NT2/D1 (cell line): ENCODE results near the gene SMG5.

Experiments used
- DNase-seq: peaks from one replicate; pipeline ENCODE4 v3.0.0-alpha.2; 2011; ENCODE audit warnings: low read depth, low spot score
- H3K27me3 ChIP-seq: 2 replicates; pipeline ENCODE4 v1.6.0; 2011; ENCODE audit warnings: mild to moderate bottlenecking; ENCODE audit not compliant: insufficient read length, insufficient read depth
- H3K36me3 ChIP-seq: 2 replicates; pipeline ENCODE4 v1.6.1; 2011; ENCODE audit warnings: mild to moderate bottlenecking, low read length, mixed read lengths; ENCODE audit not compliant: insufficient read depth, insufficient read length
- H3K4me1 ChIP-seq: 2 replicates; pipeline ENCODE4 v1.5.1; 2011; ENCODE audit not compliant: insufficient read depth, insufficient read length
- H3K4me3 ChIP-seq: 2 replicates; pipeline ENCODE4 v1.5.1; 2011; ENCODE audit warnings: low read depth; ENCODE audit not compliant: insufficient read length
- H3K9ac ChIP-seq: 2 replicates; pipeline ENCODE4 v1.6.0; 2011; ENCODE audit warnings: low read depth; ENCODE audit not compliant: insufficient read length
- H3K9me3 ChIP-seq: 2 replicates; pipeline ENCODE4 v1.5.1; 2011; ENCODE audit warnings: mild to moderate bottlenecking, low read length; ENCODE audit not compliant: insufficient read depth
- SUZ12 ChIP-seq: IDR thresholded peaks from 2 replicates; pipeline ENCODE4 v1.6.1; 2011; ENCODE audit not compliant: insufficient read length, insufficient read depth; ENCODE audit errors: extremely low read depth
- YY1 ChIP-seq: IDR thresholded peaks from 2 replicates; pipeline ENCODE4 v1.6.1; 2011; ENCODE audit not compliant: insufficient read length, insufficient read depth
- ZNF274 ChIP-seq: IDR thresholded peaks from 2 replicates; pipeline ENCODE4 v1.6.1; 2011; ENCODE audit warnings: mild to moderate bottlenecking, low read depth, low read length

Gene SMG5

DNA sequence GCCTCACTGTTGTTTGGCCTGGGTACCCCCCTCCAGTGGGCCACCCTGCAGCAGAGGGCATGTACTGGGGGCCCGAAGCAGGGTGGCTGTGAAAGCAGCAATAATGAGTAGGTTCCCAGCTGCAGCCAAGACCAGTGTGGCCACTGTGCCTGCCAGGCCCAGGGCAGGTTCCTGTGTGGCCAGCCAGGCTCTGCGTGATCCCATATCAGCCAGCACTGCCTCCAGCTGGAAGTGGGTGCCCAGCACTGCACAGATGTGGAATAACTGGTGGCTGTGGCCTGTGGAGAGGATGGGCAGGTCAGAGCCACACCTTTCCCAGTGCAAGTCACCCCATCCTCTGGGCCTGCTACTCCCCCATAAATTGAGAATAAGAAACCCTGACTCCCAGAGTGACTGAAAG, 38.5 kb downstream of the SMG5 start:
- no peak overlapping the region for H3K4me3 ChIP-seq

DNA sequence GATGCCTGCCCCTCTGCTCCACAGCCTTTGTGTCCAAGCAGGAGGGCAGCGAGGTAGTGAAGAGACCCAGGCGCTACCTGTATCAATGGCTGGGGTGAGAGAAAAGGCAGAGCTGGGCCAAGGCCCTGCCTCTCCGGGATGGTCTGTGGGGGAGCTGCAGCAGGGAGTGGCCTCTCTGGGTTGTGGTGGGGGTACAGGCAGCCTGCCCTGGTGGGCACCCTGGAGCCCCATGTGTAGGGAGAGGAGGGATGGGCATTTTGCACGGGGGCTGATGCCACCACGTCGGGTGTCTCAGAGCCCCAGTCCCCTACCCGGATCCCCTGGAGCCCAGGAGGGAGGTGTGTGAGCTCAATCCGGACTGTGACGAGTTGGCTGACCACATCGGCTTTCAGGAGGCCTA, 39.9 kb downstream of the SMG5 start:
- peaks cover 29% of the 10 kb centered on the region for H3K4me1 ChIP-seq
- no peak for DNase-seq

More for the DNA sequence above, 38.5 kb downstream of the SMG5 start:
- peaks cover 78% of the 10 kb centered on the region for H3K36me3 ChIP-seq
- no peak overlapping the region for H3K9ac ChIP-seq
- H3K27me3 ChIP-seq = no peaks in the 10 kb centered on the region
- no peaks in the 10 kb centered on the region for H3K9me3 ChIP-seq
- no peak for DNase-seq
- no peak for TF ChIP-seq SUZ12
- no peak for TF ChIP-seq ZNF274
- no peak for TF ChIP-seq YY1
- H3K4me1 ChIP-seq = peaks cover 37% of the 10 kb centered on the region

DNA sequence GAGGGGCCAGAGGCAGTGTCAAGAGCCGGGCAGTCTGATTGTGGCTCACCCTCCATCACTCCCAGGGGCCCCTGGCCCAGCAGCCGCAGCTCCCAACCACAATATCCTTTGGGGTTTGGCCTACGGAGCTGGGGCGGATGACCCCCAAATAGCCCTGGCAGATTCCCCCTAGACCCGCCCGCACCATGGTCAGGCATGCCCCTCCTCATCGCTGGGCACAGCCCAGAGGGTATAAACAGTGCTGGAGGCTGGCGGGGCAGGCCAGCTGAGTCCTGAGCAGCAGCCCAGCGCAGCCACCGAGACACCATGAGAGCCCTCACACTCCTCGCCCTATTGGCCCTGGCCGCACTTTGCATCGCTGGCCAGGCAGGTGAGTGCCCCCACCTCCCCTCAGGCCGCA, 40.7 kb downstream of the SMG5 start, which contains the start of gene BGLAP:
Gene BGLAP, plus strand, starts transcription at position 259 of the 400 bp plus-strand sequence. Its CDS starts 48 bp downstream, at position 307.
- Histone ChIP-seq H3K4me1 (peaks cover 21% of the 10 kb centered on the region), H3K4me3 (no peak within 1 kb of the TSS), H3K36me3 (peaks cover 79% of the 10 kb centered on the region), H3K9ac (no peak within 1 kb of the TSS), H3K9me3 (no peaks in the 10 kb centered on the region), H3K27me3 (no peaks in the 10 kb centered on the region)
- DNase-seq = no peak
- no peak for TF ChIP-seq SUZ12
- TF ChIP-seq YY1 = no peak
- no peak for TF ChIP-seq ZNF274

More for the DNA sequence above, 39.9 kb downstream of the SMG5 start:
- H3K27me3 ChIP-seq = no peaks in the 10 kb centered on the region
- H3K4me3 ChIP-seq = no peak overlapping the region
- H3K36me3 ChIP-seq = peaks cover 81% of the 10 kb centered on the region
- no peaks in the 10 kb centered on the region for H3K9me3 ChIP-seq
- H3K9ac ChIP-seq = no peak overlapping the region
- TF ChIP-seq ZNF274 (no peak), YY1 (no peak), SUZ12 (no peak)

DNA sequence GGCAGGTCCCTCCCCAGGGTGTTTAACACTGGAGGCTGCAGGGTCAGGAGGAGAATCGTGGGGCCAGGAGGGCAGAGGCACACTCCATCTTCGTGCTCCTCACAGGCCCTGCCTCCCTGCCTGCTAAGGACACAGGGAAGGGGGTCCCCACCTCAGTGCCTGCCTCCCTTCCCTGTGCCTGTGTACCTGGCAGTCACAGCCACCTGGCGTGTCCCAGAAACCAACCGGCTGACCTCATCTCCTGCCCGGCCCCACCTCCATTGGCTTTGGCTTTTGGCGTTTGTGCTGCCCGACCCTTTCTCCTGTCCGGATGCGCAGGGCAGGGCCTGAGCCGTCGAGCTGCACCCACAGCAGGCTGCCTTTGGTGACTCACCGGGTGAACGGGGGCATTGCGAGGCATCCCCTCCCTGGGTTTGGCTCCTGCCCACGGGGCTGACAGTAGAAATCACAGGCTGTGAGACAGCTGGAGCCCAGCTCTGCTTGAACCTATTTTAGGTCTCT, 41.3 kb downstream of the SMG5 start:
- no peak for TF ChIP-seq SUZ12
- TF ChIP-seq ZNF274 = no peak
- no peak for TF ChIP-seq YY1
- H3K36me3 ChIP-seq = peaks cover 80% of the 10 kb centered on the region
- no peak for DNase-seq
- H3K27me3 ChIP-seq = no peaks in the 10 kb centered on the region
- H3K4me3 ChIP-seq = no peak overlapping the region
- H3K9me3 ChIP-seq = no peaks in the 10 kb centered on the region
- no peak overlapping the region for H3K9ac ChIP-seq
- H3K4me1 ChIP-seq = peaks cover 16% of the 10 kb centered on the region

DNA sequence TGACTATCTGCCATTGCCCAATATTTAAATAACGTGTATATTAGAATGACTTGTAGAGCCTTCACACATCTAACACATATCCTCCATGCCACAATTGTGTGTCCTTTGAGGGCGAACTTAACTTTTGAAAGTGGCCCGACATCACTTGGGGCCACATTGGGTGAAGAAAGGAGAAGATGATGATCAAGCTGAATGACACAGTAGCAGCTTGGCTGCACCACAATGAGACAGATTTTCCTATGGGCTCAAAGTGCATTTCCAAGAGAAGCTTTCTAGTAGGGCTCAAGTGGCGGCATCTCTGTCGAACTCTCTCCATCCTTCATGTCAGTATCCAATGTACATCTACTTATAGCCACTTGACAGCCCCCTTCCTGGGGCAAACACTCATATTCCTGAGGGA, 44.4 kb downstream of the SMG5 start:
- DNase-seq = no peak
- Histone ChIP-seq H3K9me3 (no peaks in the 10 kb centered on the region), H3K4me1 (peaks cover 14% of the 10 kb centered on the region), H3K4me3 (no peak overlapping the region), H3K27me3 (no peaks in the 10 kb centered on the region), H3K9ac (no peak overlapping the region), H3K36me3 (peaks cover 77% of the 10 kb centered on the region)
- TF ChIP-seq ZNF274 (no peak), SUZ12 (no peak), YY1 (no peak)

DNA sequence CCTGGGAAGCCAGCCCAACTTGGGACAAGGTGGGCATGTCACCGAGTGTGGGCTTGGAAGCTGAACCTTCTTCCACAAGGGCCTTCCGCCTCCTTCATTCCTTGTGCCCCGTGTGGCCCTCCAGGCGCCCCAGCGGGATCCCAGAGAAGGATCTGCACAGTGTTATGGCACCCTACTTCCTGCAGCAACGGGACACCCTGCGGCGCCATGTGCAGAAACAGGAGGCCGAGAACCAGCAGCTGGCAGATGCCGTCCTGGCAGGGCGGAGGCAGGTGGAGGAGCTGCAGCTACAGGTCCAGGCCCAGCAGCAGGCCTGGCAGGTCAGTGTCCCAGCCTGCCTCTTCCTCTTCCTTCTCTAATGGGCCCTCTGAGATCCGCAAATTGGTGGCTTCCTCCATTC, 46.5 kb downstream of the SMG5 start:
- no peaks in the 10 kb centered on the region for H3K9me3 ChIP-seq
- peaks cover 12% of the 10 kb centered on the region for H3K4me1 ChIP-seq
- H3K36me3 ChIP-seq = peaks cover 72% of the 10 kb centered on the region
- H3K4me3 ChIP-seq = no peak overlapping the region
- H3K9ac ChIP-seq = no peak overlapping the region
- H3K27me3 ChIP-seq = no peaks in the 10 kb centered on the region
- TF ChIP-seq SUZ12 (no peak), ZNF274 (no peak), YY1 (no peak)
- DNase-seq = no peak

DNA sequence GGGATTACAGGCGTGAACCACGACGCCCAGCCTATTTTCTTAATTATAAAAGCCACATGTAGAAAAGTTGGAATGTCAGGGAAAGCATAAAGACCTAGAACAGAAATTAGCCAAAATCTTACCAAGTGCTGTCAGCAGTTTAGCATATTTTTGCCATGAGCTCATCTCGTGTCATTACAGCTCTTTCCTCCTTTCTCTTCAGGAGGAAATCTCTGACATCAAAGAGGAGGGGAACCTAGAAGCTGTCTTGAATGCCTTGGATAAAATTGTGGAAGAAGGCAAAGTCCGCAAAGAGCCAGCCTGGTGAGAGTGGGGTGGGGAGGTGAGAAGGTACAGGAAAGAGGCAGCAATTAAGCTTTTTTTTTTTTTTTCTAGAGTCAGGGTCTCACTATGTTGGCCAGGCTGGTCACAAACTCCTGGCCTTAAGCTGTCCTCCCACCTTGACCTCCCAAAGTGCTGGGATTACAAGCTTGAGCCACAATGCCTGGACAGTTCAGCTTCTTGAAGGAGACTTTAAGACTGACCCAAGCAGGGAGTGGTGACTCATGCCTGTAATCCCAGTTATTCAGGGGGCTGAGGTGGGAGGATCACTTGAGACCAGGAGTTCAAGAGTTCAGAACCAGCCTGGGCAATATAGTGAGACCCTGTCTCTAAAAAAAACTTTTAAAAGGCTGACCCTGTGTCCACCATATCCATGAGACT, 49.0 kb downstream of the SMG5 start:
- Histone ChIP-seq H3K9ac (no peak overlapping the region), H3K4me1 (peaks cover 7% of the 10 kb centered on the region), H3K27me3 (no peaks in the 10 kb centered on the region), H3K36me3 (peaks cover 66% of the 10 kb centered on the region), H3K4me3 (no peak overlapping the region), H3K9me3 (no peaks in the 10 kb centered on the region)
- no peak for DNase-seq
- TF ChIP-seq SUZ12 (no peak), ZNF274 (no peak), YY1 (no peak)
